Measurements from ENCODE around the gene C11orf98. TPM values are rescaled to one million over a fixed set of nuclear protein-coding genes. Genes with fewer than 3 reads are reported as not detected.

The C11orf98 gene
- total RNA-seq, 1 experiment from 2014 or later: 154 TPM

GRCh38 chr11:62646825-62647608 lies 18.0 kb downstream of the C11orf98 start:
- no peaks in the 10 kb centered on the region for H3K9me3 Mint-ChIP-seq
- peaks cover 36% of the 10 kb centered on the region for H3K36me3 Mint-ChIP-seq
- DNase-seq (ENCODE audit: low spot score) (no peak), ATAC-seq (peak; percentile 11)
- H3K4me1 Mint-ChIP-seq: peaks cover 10% of the 10 kb centered on the region
- TF ChIP-seq ZNF423 (CRISPR knock-in tag; IDR thresholded peaks at IDR 0.05): no peak
- TF ChIP-seq FOXP4 (CRISPR knock-in tag; IDR thresholded peaks at IDR 0.05): peak; percentile 32; the same call in 1 of the 2 replicates
- TF ChIP-seq E2F1 (CRISPR knock-in tag; IDR thresholded peaks at IDR 0.05): 0 out of 2 replicates have a peak, but pooled peaks have one; percentile 7
- H3K4me3 Mint-ChIP-seq: peak overlapping the region; percentile 99
- CTCF ChIA-PET: interaction anchor here (0.6 to 2.2 kb wide), 11 partner anchors 8 to 223 kb away, joined by 3 to 7 read pairs (median 3); partner anchors contain the start of genes BSCL2, C11orf98, CSKMT and GNG3
- H3K27me3 Mint-ChIP-seq (ENCODE audit: low read depth): no peaks in the 10 kb centered on the region
- 0 out of 2 replicates have a peak overlapping the region, but pooled peaks have one; percentile 23 for H3K27ac Mint-ChIP-seq
- POLR2A ChIA-PET: interaction anchor here (0.6 to 6.3 kb wide), 8 partner anchors 18 to 271 kb away, joined by 3 to 42 read pairs (median 6); partner anchors contain the start of genes C11orf98, CSKMT, EEF1G and HNRNPUL2

GRCh38 chr11:62645946-62646824 lies 18.8 kb downstream of the C11orf98 start, which contains the start of gene GANAB:
GANAB (minus strand) TSS chr11:62646613; CDS start chr11:62646599, 14 bp downstream.
- Mint-ChIP-seq H3K36me3 (peaks cover 36% of the 10 kb centered on the region), H3K4me3 (peak within 1 kb of the TSS; percentile 99), H3K4me1 (peaks cover 10% of the 10 kb centered on the region), H3K27ac (peak within 1 kb of the TSS; percentile 96), H3K27me3 (ENCODE audit: low read depth) (no peaks in the 10 kb centered on the region), H3K9me3 (no peaks in the 10 kb centered on the region)
- DNase-seq (ENCODE audit: low spot score) (peak; percentile 99), ATAC-seq (peak; percentile 98)
- ChIA-PET CTCF (interaction anchor here (0.6 to 2.2 kb wide), 11 partner anchors 9 to 222 kb away, joined by 3 to 7 read pairs (median 3); partner anchors contain the start of genes BSCL2, C11orf98, CSKMT and GNG3), POLR2A (interaction anchor here (0.6 to 6.3 kb wide), 9 partner anchors 19 to 270 kb away, joined by 3 to 42 read pairs (median 5); partner anchors contain the start of genes B3GAT3, C11orf98, CSKMT and EEF1G)
- TF ChIP-seq ERG (CRISPR knock-in tag; IDR thresholded peaks at IDR 0.05) (no peak), MXD4 (CRISPR knock-in tag; IDR thresholded peaks at IDR 0.05; ENCODE audit: borderline replicate concordance) (no peak), CBFB (CRISPR knock-in tag; IDR thresholded peaks at IDR 0.05; ENCODE audit: low read depth) (no peak), ZNF317 (CRISPR knock-in tag; IDR thresholded peaks at IDR 0.05; ENCODE audit: borderline replicate concordance, low read depth) (no peak), ZNF121 (CRISPR knock-in tag; IDR thresholded peaks at IDR 0.05) (no peak), CREB1 (CRISPR knock-in tag; IDR thresholded peaks at IDR 0.05) (no peak), ZMAT4 (CRISPR knock-in tag; IDR thresholded peaks at IDR 0.05) (no peak; the same call in 1 of the 2 replicates), NR1H2 (CRISPR knock-in tag; IDR thresholded peaks at IDR 0.05) (no peak), NR2C2 (CRISPR knock-in tag; IDR thresholded peaks at IDR 0.05) (peak; percentile 68; the same call in 1 of the 2 replicates), SMAD4 (CRISPR knock-in tag; IDR thresholded peaks at IDR 0.05) (no peak), NFE2L1 (CRISPR knock-in tag; IDR thresholded peaks at IDR 0.05) (no peak), TP53 (CRISPR knock-in tag; IDR thresholded peaks at IDR 0.05) (0 out of 2 replicates have a peak, but pooled peaks have one; percentile 31), KAT7 (CRISPR knock-in tag; IDR thresholded peaks at IDR 0.05; ENCODE audit: borderline replicate concordance) (peak; percentile 61; the same call in 1 of the 2 replicates), E2F5 (CRISPR knock-in tag; IDR thresholded peaks at IDR 0.05) (peak; percentile 79; the same call in 1 of the 2 replicates), NFYB (CRISPR knock-in tag; conservative IDR thresholded peaks at IDR 0.05; ENCODE audit: low read depth) (peak; percentile 58), ZBTB43 (CRISPR knock-in tag; IDR thresholded peaks at IDR 0.05) (0 out of 2 replicates have a peak, but pooled peaks have one; percentile 38), PRDM15 (CRISPR knock-in tag; IDR thresholded peaks at IDR 0.05) (peak; percentile 87)

All from WTC11 (cell line).